ENCODE data around the gene MIB2.

MIB2 gene

DNA sequence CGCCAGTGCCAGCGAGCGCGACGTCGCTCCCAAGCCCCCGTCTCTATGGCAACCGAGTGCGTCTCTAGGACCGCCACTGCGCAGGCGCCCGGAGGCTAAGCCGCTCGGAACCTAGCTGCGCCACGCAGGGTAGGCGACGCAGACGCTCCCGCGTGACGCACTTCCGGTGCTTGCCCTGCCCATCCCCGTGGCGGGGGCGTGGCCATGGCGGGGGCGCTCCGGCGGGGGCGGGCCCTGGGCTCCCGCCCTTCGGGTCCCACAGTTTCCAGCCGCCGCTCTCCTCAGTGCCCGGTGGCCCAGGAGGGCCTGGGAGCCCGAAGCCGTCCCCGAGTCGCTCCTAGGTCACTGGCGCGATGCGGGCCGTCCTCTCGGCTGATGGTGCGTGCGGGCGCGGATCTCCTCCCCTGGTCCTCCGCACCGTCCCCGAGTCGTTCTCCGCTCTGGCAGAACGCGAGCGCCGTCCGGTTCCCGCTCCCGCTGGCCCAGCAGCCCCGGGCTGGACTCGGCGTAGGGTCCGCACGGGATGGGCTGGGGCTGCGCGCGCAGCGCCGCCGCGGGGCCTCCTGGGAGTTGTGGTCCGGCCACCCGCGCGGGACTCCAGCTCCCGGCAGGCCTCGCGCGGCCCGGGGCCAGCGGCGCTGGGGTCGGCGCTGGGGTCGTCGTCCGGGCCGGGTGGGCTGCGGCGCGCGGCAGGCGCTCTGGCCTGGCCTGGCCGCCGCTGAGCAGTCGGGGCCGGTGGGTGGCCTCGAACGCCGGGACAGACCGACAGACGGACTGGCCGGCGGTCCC is at the start of gene MIB2:
TSS of gene MIB2 (plus strand) at position 245 of the 789 bp plus-strand sequence. CDS start 7,953 bp downstream, outside the sequence.
- no CpG with 5 or more reads among the region's 107 CpGs for WGBS (ENCODE audit: insufficient coverage, insufficient read length)
- no peaks in the 10 kb centered on the region for H3K36me3 ChIP-seq (ENCODE audit: control insufficient read depth, insufficient read depth, low read length)
- 0 out of 2 replicates have a peak, but pooled peaks cover 3% of the 10 kb centered on the region for H3K4me1 ChIP-seq (ENCODE audit: control insufficient read depth, insufficient read depth, low read length)
- DNase-seq (ENCODE audit: low read depth, low spot score) = peak; percentile 97
- H3K27me3 ChIP-seq (ENCODE audit: control insufficient read depth, insufficient read depth, low read length) = no peaks in the 10 kb centered on the region
- H3K4me3 ChIP-seq (ENCODE audit: low read length) = peak within 1 kb of the TSS; percentile 82
- H3K9me3 ChIP-seq (ENCODE audit: control insufficient read depth, insufficient read depth, low read length) = no peaks in the 10 kb centered on the region
- no peak within 1 kb of the TSS for H3K27ac ChIP-seq (ENCODE audit: low read length)

DNA sequence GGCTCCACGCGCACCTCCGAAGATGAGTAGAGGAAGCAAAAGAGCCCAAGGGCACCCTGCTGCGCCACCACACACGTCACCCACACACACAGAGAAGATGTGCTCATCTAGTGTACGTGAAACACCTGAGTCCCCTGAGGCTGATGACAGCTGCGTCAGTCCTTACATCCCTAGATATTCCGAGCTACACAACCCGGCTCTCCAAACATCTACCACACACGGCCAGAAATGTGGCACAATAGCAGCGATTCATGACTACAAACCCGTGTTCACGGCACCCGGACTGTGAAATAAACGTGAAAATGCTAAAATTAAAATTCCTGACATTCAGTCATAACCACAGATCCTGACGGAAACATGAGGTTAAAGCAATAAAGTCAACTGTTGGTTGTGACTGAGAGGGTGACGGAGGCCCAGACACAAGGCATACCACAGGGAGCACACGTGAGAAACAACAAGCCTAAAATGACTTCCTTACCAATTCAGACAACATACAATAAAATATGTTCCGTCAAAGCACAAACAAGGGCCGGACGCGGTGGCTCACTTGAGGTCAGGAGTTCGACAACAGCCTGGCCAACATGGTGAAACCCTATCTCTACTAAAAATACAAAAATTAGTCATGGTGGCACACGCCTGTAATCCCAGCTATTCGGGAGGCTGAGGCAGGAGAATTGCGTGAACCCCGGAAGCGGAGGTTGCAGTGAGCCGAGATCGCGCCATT is 48.0 kb upstream of the MIB2 start:
- H3K9me3 ChIP-seq (ENCODE audit: control insufficient read depth, insufficient read depth, low read length) = no peaks in the 10 kb centered on the region
- H3K4me3 ChIP-seq (ENCODE audit: low read length) = no peak overlapping the region
- no peak for DNase-seq (ENCODE audit: low read depth, low spot score)
- H3K4me1 ChIP-seq (ENCODE audit: control insufficient read depth, insufficient read depth, low read length) = no peaks in the 10 kb centered on the region
- H3K27me3 ChIP-seq (ENCODE audit: control insufficient read depth, insufficient read depth, low read length) = no peaks in the 10 kb centered on the region
- peaks cover 12% of the 10 kb centered on the region for H3K36me3 ChIP-seq (ENCODE audit: control insufficient read depth, insufficient read depth, low read length)
- no peak overlapping the region for H3K27ac ChIP-seq (ENCODE audit: low read length)
- WGBS (ENCODE audit: insufficient coverage, insufficient read length) = no CpG with 5 or more reads among the region's 31 CpGs

- no peak for DNase-seq (ENCODE audit: low read depth, low spot score)
- Histone ChIP-seq H3K4me1 (ENCODE audit: control insufficient read depth, insufficient read depth, low read length) (no peaks in the 10 kb centered on the region), H3K4me3 (ENCODE audit: low read length) (no peak overlapping the region), H3K9me3 (ENCODE audit: control insufficient read depth, insufficient read depth, low read length) (no peaks in the 10 kb centered on the region), H3K36me3 (ENCODE audit: control insufficient read depth, insufficient read depth, low read length) (peaks cover 7% of the 10 kb centered on the region), H3K27me3 (ENCODE audit: control insufficient read depth, insufficient read depth, low read length) (no peaks in the 10 kb centered on the region), H3K27ac (ENCODE audit: low read length) (no peak overlapping the region)
- no CpG with 5 or more reads among the region's 10 CpGs for WGBS (ENCODE audit: insufficient coverage, insufficient read length)
These were observed 47.4 kb upstream of the MIB2 start for GRCh38 chr1:1567891-1568291.

DNA sequence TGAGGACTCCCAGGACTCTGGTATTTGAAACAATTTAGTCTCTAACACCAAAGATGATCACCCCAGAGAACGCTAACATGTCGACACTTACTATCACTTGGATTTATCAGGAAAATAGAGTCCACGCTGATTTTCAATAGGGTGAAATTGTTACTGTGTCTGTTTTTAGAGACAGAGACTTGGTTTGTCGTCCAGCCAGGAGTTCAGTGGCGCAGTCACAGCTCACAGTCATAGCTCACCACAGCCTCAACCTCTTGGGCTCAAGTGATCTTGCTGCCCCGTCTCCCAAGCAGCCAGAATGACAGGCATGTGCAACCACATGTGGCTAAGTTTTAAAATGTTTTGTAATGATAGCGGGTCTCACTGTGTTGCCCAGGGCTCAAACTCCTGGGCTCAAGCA is 46.0 kb upstream of the MIB2 start:
- Histone ChIP-seq H3K4me3 (ENCODE audit: low read length) (no peak overlapping the region), H3K36me3 (ENCODE audit: control insufficient read depth, insufficient read depth, low read length) (peaks cover 3% of the 10 kb centered on the region), H3K4me1 (ENCODE audit: control insufficient read depth, insufficient read depth, low read length) (no peaks in the 10 kb centered on the region), H3K27ac (ENCODE audit: low read length) (no peak overlapping the region), H3K27me3 (ENCODE audit: control insufficient read depth, insufficient read depth, low read length) (no peaks in the 10 kb centered on the region), H3K9me3 (ENCODE audit: control insufficient read depth, insufficient read depth, low read length) (no peaks in the 10 kb centered on the region)
- no CpG with 5 or more reads among the region's 7 CpGs for WGBS (ENCODE audit: insufficient coverage, insufficient read length)
- DNase-seq (ENCODE audit: low read depth, low spot score) = no peak

DNA sequence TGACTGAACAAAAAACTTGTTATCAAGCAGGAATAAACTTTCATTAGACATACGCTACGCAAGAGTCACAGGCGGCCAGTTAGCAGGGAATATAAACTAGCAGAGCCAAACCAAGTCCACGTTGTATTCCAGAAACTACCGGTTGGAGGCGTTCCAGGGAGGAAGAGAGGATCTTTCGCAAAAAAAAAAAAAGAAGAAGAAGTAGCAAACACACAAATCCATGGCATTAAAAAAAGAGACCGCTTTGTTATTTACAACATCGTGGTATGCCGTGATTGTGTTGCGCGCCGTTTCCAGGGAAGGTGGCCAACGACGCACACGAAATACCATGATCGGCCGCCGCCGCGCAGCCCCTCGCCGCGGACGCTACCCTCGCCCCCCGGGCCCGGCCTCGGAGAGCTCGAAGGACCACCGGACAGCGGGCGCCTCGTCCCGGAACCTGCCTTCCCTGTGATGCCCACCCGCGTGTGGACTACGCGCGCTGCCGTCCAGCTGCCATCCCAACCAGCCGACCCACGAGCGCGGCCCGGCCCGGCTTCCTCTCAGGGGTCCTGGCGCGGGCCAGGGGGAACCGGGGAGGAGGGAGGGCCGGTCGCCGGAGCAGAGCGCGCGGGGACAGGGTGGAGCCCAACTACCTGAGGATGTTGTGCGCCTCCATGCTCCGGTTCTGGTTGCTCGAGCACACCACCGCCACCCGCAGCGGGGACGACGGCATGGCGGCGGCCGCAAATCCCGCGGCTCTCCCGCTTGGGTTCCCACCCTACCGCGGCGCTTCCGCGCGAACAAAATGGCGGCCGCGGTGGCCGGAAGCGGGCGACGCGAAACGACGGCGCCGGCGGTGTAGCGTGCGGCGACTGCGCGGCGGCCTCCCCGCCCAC is 41.2 kb upstream of the MIB2 start:
- WGBS (ENCODE audit: insufficient coverage, insufficient read length) = no CpG with 5 or more reads among the region's 96 CpGs
- Histone ChIP-seq H3K9me3 (ENCODE audit: control insufficient read depth, insufficient read depth, low read length) (no peaks in the 10 kb centered on the region), H3K27ac (ENCODE audit: low read length) (no peak overlapping the region), H3K27me3 (ENCODE audit: control insufficient read depth, insufficient read depth, low read length) (no peaks in the 10 kb centered on the region), H3K4me1 (ENCODE audit: control insufficient read depth, insufficient read depth, low read length) (no peaks in the 10 kb centered on the region), H3K36me3 (ENCODE audit: control insufficient read depth, insufficient read depth, low read length) (no peaks in the 10 kb centered on the region), H3K4me3 (ENCODE audit: low read length) (peak overlapping the region; percentile 99)
- DNase-seq (ENCODE audit: low read depth, low spot score) = no peak

DNA sequence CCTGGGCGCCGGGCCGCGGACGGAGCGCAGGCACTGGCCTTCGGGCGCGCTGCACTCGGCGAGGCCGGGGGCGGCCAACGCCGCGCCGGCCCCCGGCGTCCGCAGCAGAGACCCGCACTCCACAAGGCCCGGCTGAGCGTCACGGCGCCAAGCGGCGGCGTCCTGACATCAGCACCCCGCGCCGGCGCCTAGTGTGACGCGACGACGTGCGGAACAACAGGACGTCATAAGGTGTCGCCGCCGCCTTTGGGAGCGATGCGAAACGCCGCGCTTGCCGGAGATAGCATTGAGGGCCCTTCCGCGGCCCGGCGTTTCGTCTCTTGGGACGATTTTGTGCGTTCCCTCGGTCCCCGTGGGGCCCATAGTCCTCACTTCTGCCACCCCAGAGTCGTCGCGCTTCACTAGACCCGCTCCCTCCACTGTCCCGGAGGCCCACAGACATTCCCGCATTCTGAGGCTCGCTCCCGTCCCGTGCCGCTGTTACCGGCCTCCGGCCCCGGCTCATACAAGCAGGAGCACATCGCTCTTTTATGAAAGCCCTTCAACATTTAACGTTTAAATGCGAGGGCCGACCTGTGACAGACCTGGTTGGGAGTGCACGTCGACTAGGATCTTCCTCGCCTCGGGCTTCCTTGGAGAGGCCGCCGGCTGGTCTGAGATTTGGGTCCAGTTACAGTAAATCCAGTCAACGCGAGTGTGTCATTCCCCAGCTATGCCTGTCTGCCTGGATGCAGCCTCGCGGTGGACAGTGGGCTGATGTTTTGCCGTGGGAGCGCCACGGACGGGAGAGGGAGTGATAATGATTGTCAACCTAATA is 40.4 kb upstream of the MIB2 start, which contains the start of gene SSU72:
TSS of gene SSU72 (minus strand) at position 143 of the 817 bp plus-strand sequence. CDS start 306 bp downstream, outside the sequence.
- Histone ChIP-seq H3K36me3 (ENCODE audit: control insufficient read depth, insufficient read depth, low read length) (no peaks in the 10 kb centered on the region), H3K9me3 (ENCODE audit: control insufficient read depth, insufficient read depth, low read length) (no peaks in the 10 kb centered on the region)
- WGBS (ENCODE audit: insufficient coverage, insufficient read length) = no CpG with 5 or more reads among the region's 87 CpGs

GRCh38 chr1:1577367-1578011 is 37.8 kb upstream of the MIB2 start:
- WGBS (ENCODE audit: insufficient coverage, insufficient read length) = no CpG with 5 or more reads among the region's 10 CpGs
- no peaks in the 10 kb centered on the region for H3K36me3 ChIP-seq (ENCODE audit: control insufficient read depth, insufficient read depth, low read length)
- DNase-seq (ENCODE audit: low read depth, low spot score) = no peak
- no peaks in the 10 kb centered on the region for H3K27me3 ChIP-seq (ENCODE audit: control insufficient read depth, insufficient read depth, low read length)
- H3K4me1 ChIP-seq (ENCODE audit: control insufficient read depth, insufficient read depth, low read length) = no peaks in the 10 kb centered on the region
- H3K9me3 ChIP-seq (ENCODE audit: control insufficient read depth, insufficient read depth, low read length) = no peaks in the 10 kb centered on the region
- H3K4me3 ChIP-seq (ENCODE audit: low read length) = no peak overlapping the region
- H3K27ac ChIP-seq (ENCODE audit: low read length) = no peak overlapping the region

More for the DNA sequence above, 40.4 kb upstream of the MIB2 start, which contains the start of gene SSU72:
- DNase-seq (ENCODE audit: low read depth, low spot score) = no peak
- Histone ChIP-seq H3K4me3 (ENCODE audit: low read length) (peak within 1 kb of the TSS; percentile 99), H3K27ac (ENCODE audit: low read length) (no peak within 1 kb of the TSS), H3K27me3 (ENCODE audit: control insufficient read depth, insufficient read depth, low read length) (no peaks in the 10 kb centered on the region), H3K4me1 (ENCODE audit: control insufficient read depth, insufficient read depth, low read length) (no peaks in the 10 kb centered on the region)

GRCh38 chr1:1578371-1578940 is 36.8 kb upstream of the MIB2 start:
- no peak for DNase-seq (ENCODE audit: low read depth, low spot score)
- Histone ChIP-seq H3K36me3 (ENCODE audit: control insufficient read depth, insufficient read depth, low read length) (no peaks in the 10 kb centered on the region), H3K9me3 (ENCODE audit: control insufficient read depth, insufficient read depth, low read length) (no peaks in the 10 kb centered on the region), H3K4me1 (ENCODE audit: control insufficient read depth, insufficient read depth, low read length) (no peaks in the 10 kb centered on the region), H3K4me3 (ENCODE audit: low read length) (no peak overlapping the region; the same call in 1 of the 2 replicates), H3K27ac (ENCODE audit: low read length) (no peak overlapping the region), H3K27me3 (ENCODE audit: control insufficient read depth, insufficient read depth, low read length) (no peaks in the 10 kb centered on the region)
- no CpG with 5 or more reads among the region's 13 CpGs for WGBS (ENCODE audit: insufficient coverage, insufficient read length)
